Left lung (tissue), 10 donors: ENCODE results near the gene CTAGE1. TPM values are rescaled to one million over a fixed set of nuclear protein-coding genes. Genes with fewer than 3 reads are reported as not detected.

Source experiments
- ATAC-seq: fragments of 200-7000 bp; cut with Tn5 transposase; one replicate; pipeline ENCODE4 v1.9.1; 2020; ENCODE audit warnings: moderate library complexity
- DNase-seq, 4 donors: peaks; one replicate each; pipeline ENCODE4 v3.0.0-alpha.2; 2013 to 2020
- H3K27ac ChIP-seq, 2 donors: fragments of 200-600 bp; sonication (generic) in 1 of 2; one replicate each; pipeline versions ENCODE4 v1.5.0 to v1.8.0; 2020 to 2021
- H3K27me3 ChIP-seq, 2 donors: fragments of 200-600 bp; sonication (generic) in 1 of 2; one replicate each; pipeline versions ENCODE4 v1.5.0 to v1.8.0; 2020 to 2021
- H3K36me3 ChIP-seq, 2 donors: fragments of 200-600 bp; sonication (generic) in 1 of 2; one replicate each; pipeline versions ENCODE4 v1.5.0 to v1.8.0; 2020 to 2021
- H3K4me1 ChIP-seq, 2 donors: fragments of 200-600 bp; one replicate each; pipeline ENCODE4 v1.8.0; 2021
- H3K4me3 ChIP-seq, 2 donors: fragments of 200-600 bp; sonication (generic) in 1 of 2; one replicate each; pipeline versions ENCODE4 v1.5.0 to v1.8.0; 2020 to 2021; ENCODE audit warnings: mild to moderate bottlenecking in 1 of 2
- H3K9me3 ChIP-seq, 2 donors: fragments of 200-600 bp; sonication (generic) in 1 of 2; one replicate each; pipeline versions ENCODE4 v1.5.0 to v1.8.0; 2020 to 2021
- intact Hi-C, 2 donors: fragments of 100-400 bp; cut with DNase I; formaldehyde crosslinking; loops; one replicate each; pipeline versions ENCODE4 v1.11.2 to v1.14.2; 2022
- polyA plus RNA-seq, 6 donors: library from polyadenylated mRNA; unstranded; fragments of 120-200 nt; gene quantifications; one replicate each; pipeline ENCODE4 v1.2.1, GENCODE V29; 2013; ENCODE audit not compliant: insufficient read length in 6 of 6
- total RNA-seq, 2 donors: library from RNA; stranded (reverse); fragmentation: NEBNext Ultra II Directional; extraction: Animal tissue kit (Norgen Biotek cat#: 25700); gene quantifications; one replicate each; pipeline ENCODE4 v1.2.1, GENCODE V29; 2021
- TF ChIP-seq, protein P1 (sequence below), 2 donors: fragments of 200-600 bp; sonication (generic) in 1 of 2; IDR thresholded peaks; one replicate each; pipeline versions ENCODE4 v1.5.0 to v1.8.0; 2021; ENCODE audit warnings: antibody characterized with exemption in 2 of 2
- donor health status: DM: no; HTN: yes; CAD: no.
- donor health status: DM: no; HTN: no; CAD: no.

The CTAGE1 gene
- total and polyA plus RNA-seq, 8 donors: 0.04 to 0.11 TPM; not detected in 6

DNA sequence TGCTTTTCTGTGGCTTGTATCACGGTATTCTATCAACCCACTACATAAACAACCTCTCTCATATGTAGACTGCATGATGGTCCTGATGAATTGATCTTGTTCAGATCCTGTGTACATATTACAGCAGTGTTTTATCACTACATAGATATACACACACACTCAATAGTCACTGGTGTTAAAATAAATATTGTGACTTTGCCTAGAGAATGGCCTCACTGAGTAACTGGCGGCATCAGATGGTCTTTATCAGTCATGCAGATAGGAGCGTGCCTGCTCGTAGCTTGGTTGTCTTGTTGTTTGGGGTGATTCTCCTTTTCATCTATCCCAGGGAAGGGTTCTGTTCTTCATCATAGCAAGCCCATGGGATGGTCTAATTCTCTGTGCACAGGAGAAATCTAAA, 18.4 kb upstream of the CTAGE1 start:
- ATAC-seq: no peak
- Histone ChIP-seq H3K9me3 (no peaks in the 10 kb centered on the region), H3K36me3 (no peaks in the 10 kb centered on the region), H3K4me3 (no peak overlapping the region), H3K27me3 (no peaks in the 10 kb centered on the region), H3K27ac (no peak overlapping the region), H3K4me1 (no peaks in the 10 kb centered on the region)
- TF ChIP-seq, protein P1, sequence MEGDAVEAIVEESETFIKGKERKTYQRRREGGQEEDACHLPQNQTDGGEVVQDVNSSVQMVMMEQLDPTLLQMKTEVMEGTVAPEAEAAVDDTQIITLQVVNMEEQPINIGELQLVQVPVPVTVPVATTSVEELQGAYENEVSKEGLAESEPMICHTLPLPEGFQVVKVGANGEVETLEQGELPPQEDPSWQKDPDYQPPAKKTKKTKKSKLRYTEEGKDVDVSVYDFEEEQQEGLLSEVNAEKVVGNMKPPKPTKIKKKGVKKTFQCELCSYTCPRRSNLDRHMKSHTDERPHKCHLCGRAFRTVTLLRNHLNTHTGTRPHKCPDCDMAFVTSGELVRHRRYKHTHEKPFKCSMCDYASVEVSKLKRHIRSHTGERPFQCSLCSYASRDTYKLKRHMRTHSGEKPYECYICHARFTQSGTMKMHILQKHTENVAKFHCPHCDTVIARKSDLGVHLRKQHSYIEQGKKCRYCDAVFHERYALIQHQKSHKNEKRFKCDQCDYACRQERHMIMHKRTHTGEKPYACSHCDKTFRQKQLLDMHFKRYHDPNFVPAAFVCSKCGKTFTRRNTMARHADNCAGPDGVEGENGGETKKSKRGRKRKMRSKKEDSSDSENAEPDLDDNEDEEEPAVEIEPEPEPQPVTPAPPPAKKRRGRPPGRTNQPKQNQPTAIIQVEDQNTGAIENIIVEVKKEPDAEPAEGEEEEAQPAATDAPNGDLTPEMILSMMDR (IDR thresholded peaks at IDR 0.05): no peak
- no peak for DNase-seq
- intact Hi-C loops: no loop called here

DNA sequence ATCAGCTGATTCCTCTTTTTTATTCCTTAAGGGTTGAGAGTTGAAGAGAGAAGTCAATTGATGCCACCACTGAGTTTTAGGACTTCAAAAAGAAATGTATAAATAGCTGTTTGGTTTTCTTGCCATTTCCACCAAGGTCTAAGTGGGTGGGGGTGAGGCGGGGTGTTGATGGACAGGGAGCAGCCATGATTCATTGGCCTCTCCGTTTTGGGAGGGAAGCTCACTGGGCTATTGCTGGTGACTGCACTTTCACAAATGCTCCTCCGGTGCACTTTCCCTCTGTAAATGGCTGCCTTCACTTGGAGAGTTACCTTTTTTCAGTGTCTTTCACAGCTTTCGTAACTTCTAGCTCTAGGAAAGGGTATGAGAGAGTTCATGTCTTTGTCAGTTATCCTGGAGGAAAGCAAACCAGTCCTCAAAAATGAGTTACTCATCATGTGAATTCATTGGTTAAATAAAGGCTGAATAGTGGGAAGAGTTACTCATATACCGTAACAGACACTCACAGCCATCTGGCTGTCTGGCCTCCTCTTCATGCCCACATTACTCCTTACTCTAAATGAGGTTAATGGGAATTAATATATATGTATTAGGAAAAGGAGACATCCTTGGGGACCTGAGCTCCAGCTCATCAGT, 17.4 kb upstream of the CTAGE1 start:
- no peaks in the 10 kb centered on the region for H3K9me3 ChIP-seq
- no peak for DNase-seq
- TF ChIP-seq, protein P1 (IDR thresholded peaks at IDR 0.05): no peak

DNA sequence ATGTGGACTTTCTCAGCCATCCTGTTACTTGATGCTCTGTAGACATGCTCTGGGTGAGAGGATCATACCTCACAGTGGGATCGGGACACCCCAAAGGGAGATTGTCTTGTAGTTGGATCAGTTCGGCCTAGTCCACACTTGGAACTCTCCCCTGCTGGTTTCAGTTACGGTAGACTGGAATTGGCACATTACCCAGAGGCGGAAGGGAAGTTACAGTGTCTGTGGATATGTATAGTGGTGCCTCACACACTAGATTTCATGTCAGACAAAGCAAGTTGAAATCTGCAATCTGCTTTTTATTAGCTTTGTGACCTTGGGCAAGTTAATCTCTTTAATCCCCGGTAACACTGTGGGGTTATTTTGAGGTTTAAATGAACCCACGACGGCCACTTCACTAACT, 16.2 kb upstream of the CTAGE1 start:
- H3K4me1 ChIP-seq: no peaks in the 10 kb centered on the region
- H3K27ac ChIP-seq: no peak overlapping the region
- H3K9me3 ChIP-seq: no peaks in the 10 kb centered on the region
- H3K4me3 ChIP-seq: no peak overlapping the region
- H3K27me3 ChIP-seq: no peaks in the 10 kb centered on the region
- no peak for DNase-seq
- ATAC-seq: no peak
- TF ChIP-seq, protein P1 (IDR thresholded peaks at IDR 0.05): no peak
- no peaks in the 10 kb centered on the region for H3K36me3 ChIP-seq
- intact Hi-C loops: no loop called here

More for the DNA sequence above, 17.4 kb upstream of the CTAGE1 start:
- intact Hi-C loops: no loop called here
- Histone ChIP-seq H3K27ac (no peak overlapping the region), H3K4me3 (no peak overlapping the region), H3K27me3 (no peaks in the 10 kb centered on the region), H3K4me1 (no peaks in the 10 kb centered on the region), H3K36me3 (no peaks in the 10 kb centered on the region)
- no peak for ATAC-seq

- DNase-seq (no peak), ATAC-seq (peak; percentile 57)
- no peaks in the 10 kb centered on the region for H3K4me1 ChIP-seq
- peak overlapping the region in 1 of 2 donors; percentile 9 for H3K27ac ChIP-seq
- TF ChIP-seq, protein P1 (IDR thresholded peaks at IDR 0.05): no peak
- no peaks in the 10 kb centered on the region for H3K9me3 ChIP-seq
- intact Hi-C loops: no loop called here
- H3K36me3 ChIP-seq: no peaks in the 10 kb centered on the region
- H3K4me3 ChIP-seq: no peak overlapping the region
- H3K27me3 ChIP-seq: no peaks in the 10 kb centered on the region
These were observed 15.0 kb upstream of the CTAGE1 start for GRCh38 chr18:22432657-22433137.

GRCh38 chr18:22429564-22429963, 11.8 kb upstream of the CTAGE1 start:
- H3K4me1 ChIP-seq: no peaks in the 10 kb centered on the region
- intact Hi-C loops: no loop called here
- no peaks in the 10 kb centered on the region for H3K27me3 ChIP-seq
- TF ChIP-seq, protein P1 (IDR thresholded peaks at IDR 0.05): no peak
- H3K9me3 ChIP-seq: no peaks in the 10 kb centered on the region
- ATAC-seq: no peak
- no peak overlapping the region for H3K27ac ChIP-seq
- no peak overlapping the region for H3K4me3 ChIP-seq
- H3K36me3 ChIP-seq: no peaks in the 10 kb centered on the region
- DNase-seq: no peak
